HepG2 (cell line): Measurements from ENCODE around the gene LTB4R2. TPM values are rescaled to one million over a fixed set of nuclear protein-coding genes. Genes with fewer than 3 reads are reported as not detected.

Source experiments
- CBFB ChIP-seq: sonication (generic); formaldehyde crosslinking; IDR thresholded peaks from 2 replicates; pipeline ENCODE4 v1.4.0; 2020; ENCODE audit warnings: missing genetic modification reagents
- JDP2 ChIP-seq: sonication (generic); formaldehyde crosslinking; IDR thresholded peaks from 2 replicates; pipeline ENCODE4 v1.8.1; 2022; ENCODE audit warnings: missing genetic modification reagents, borderline replicate concordance
- NFE2L2 ChIP-seq: fragments of 150-350 bp; IDR thresholded peaks from 2 replicates; pipeline ENCODE4 v1.6.1; 2014; ENCODE audit warnings: low read length
- NFKBIZ ChIP-seq: IDR thresholded peaks from 2 replicates; pipeline ENCODE4 v1.6.1; 2018; ENCODE audit warnings: missing genetic modification reagents, missing compliant biosample characterization
- SP4 ChIP-seq: sonication (generic); formaldehyde crosslinking; IDR thresholded peaks from 2 replicates; pipeline ENCODE4 v1.8.1; 2023; ENCODE audit warnings: mild to moderate bottlenecking, missing genetic modification reagents
- TEAD3 ChIP-seq: optimal IDR thresholded peaks from 2 replicates; pipeline ENCODE3; 2016; ENCODE audit warnings: borderline replicate concordance
- ZNF383 ChIP-seq: sonication (generic); formaldehyde crosslinking; IDR thresholded peaks from 2 replicates; pipeline ENCODE4 v1.4.0; 2020; ENCODE audit warnings: missing genetic modification reagents, mild to moderate bottlenecking, borderline replicate concordance
- ZNF766 ChIP-seq: sonication (generic); formaldehyde crosslinking; IDR thresholded peaks from 2 replicates; pipeline ENCODE4 v1.5.0; 2020; ENCODE audit warnings: missing genetic modification reagents, borderline replicate concordance
- ZSCAN9 ChIP-seq: IDR thresholded peaks from 2 replicates; pipeline ENCODE4 v1.6.1; 2016; ENCODE audit warnings: borderline replicate concordance
- polyA plus RNA-seq, 8 experiments: library from polyadenylated mRNA; depleted of rRNA in 3 of 8; stranded (reverse) in 7 of 8; unstranded in 1 of 8; fragments of >200 nt; fragmentation: Illumina TruSeq in 4 of 8; extraction: Trizol in 4 of 8; gene quantifications; 2 replicates each; pipeline versions ENCODE4 v1.2.1 to v1.2.3, GENCODE V29; 2011 to 2016; ENCODE audit warnings: low read depth in 4 of 8, missing spikeins in 1 of 8, mixed read lengths in 1 of 8; ENCODE audit not compliant: insufficient read depth in 1 of 8
- total RNA-seq, 5 experiments: library from RNA; depleted of rRNA; stranded (reverse); fragments of >200 nt; fragmentation: Illumina TruSeq; extraction: Trizol; gene quantifications; 2 replicates each; pipeline ENCODE4 v1.2.3, GENCODE V29; 2016; ENCODE audit warnings: low read depth in 1 of 5
- TF ChIP-seq, protein P1 (sequence below): sonication (generic); formaldehyde crosslinking; IDR thresholded peaks from 2 replicates; pipeline ENCODE4 v1.4.0; 2020; ENCODE audit warnings: low read depth, mild to moderate bottlenecking, missing genetic modification reagents
- TF ChIP-seq, protein P2 (sequence below), 2 experiments: sonication (generic) in 1 of 2; formaldehyde crosslinking in 1 of 2; IDR thresholded peaks; 2 replicates each; pipeline versions ENCODE4 v1.5.1 to v1.6.1; 2011 to 2020; ENCODE audit warnings: borderline replicate concordance in 1 of 2, low read depth in 1 of 2, low read length in 1 of 2, mild to moderate bottlenecking in 1 of 2, missing genetic modification reagents in 1 of 2, moderate library complexity in 1 of 2
- TF ChIP-seq, protein P3 (sequence below): IDR thresholded peaks from 2 replicates; pipeline ENCODE4 v1.6.1; 2012; ENCODE audit warnings: low read length, improper control_type of control experiment
- TF ChIP-seq, protein P4 (sequence below): sonication (generic); formaldehyde crosslinking; IDR thresholded peaks from 2 replicates; pipeline ENCODE4 v1.5.0; 2020; ENCODE audit warnings: missing genetic modification reagents, mild to moderate bottlenecking, borderline replicate concordance
- TF ChIP-seq, protein P5 (sequence below): sonication (generic); formaldehyde crosslinking; IDR thresholded peaks from 2 replicates; pipeline ENCODE4 v1.5.0; 2020; ENCODE audit warnings: mild to moderate bottlenecking, missing genetic modification reagents

The LTB4R2 gene
- total and polyA plus RNA-seq, 2 of the 13 experiments (the other 11 are each of a cell fraction or from before 2014, with no cell fraction given), result 3.9 to 6.9 TPM

DNA sequence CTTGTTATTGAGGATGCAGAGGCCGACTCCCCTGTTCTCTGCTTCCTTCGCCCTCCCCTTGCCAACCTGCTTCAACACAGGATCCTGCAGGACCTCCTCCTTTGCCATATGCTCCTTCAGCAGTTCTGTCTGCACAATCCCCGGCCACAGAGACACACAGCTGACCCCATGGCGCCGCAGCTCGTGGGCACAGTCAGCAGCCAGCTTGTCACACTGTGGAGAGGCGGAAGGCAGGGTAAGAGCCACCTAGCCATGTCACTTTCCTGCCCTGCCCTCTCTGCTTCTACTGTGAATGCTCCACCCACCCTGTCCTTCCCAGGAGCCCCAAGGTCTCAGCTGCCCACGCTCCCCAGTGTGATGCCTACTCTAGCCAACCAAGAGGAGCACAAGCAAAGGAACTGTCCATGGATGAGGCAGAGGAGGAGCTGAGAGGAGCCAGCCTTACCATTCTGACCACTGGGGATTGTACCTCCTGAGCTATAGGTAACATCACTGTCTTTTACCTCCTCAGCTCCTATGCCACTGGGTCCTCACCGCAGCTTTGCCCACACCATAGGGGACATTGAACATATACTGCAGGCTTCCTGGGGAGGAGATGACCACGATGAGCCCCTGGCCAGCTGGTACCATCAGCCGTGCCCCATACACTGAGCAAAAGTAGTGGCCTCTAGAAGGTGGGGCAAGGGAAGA, 17.7 kb upstream of the LTB4R2 start (continued):
- TF ChIP-seq, protein P1, sequence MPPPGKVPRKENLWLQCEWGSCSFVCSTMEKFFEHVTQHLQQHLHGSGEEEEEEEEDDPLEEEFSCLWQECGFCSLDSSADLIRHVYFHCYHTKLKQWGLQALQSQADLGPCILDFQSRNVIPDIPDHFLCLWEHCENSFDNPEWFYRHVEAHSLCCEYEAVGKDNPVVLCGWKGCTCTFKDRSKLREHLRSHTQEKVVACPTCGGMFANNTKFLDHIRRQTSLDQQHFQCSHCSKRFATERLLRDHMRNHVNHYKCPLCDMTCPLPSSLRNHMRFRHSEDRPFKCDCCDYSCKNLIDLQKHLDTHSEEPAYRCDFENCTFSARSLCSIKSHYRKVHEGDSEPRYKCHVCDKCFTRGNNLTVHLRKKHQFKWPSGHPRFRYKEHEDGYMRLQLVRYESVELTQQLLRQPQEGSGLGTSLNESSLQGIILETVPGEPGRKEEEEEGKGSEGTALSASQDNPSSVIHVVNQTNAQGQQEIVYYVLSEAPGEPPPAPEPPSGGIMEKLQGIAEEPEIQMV (CRISPR knock-in tag), result no peak
- TF ChIP-seq ZSCAN9 (CRISPR knock-in tag), result no peak
- TF ChIP-seq NFE2L2, result no peak
- TF ChIP-seq, protein P2, sequence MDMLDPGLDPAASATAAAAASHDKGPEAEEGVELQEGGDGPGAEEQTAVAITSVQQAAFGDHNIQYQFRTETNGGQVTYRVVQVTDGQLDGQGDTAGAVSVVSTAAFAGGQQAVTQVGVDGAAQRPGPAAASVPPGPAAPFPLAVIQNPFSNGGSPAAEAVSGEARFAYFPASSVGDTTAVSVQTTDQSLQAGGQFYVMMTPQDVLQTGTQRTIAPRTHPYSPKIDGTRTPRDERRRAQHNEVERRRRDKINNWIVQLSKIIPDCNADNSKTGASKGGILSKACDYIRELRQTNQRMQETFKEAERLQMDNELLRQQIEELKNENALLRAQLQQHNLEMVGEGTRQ (IDR thresholded peaks at IDR 0.05; ENCODE audit: low read depth, low read length), result no peak
- TF ChIP-seq, protein P2 (CRISPR knock-in tag; IDR thresholded peaks at IDR 0.05; ENCODE audit: borderline replicate concordance), result no peak
- TF ChIP-seq JDP2, result no peak
- no peak for TF ChIP-seq ZNF766
- TF ChIP-seq, protein P3, sequence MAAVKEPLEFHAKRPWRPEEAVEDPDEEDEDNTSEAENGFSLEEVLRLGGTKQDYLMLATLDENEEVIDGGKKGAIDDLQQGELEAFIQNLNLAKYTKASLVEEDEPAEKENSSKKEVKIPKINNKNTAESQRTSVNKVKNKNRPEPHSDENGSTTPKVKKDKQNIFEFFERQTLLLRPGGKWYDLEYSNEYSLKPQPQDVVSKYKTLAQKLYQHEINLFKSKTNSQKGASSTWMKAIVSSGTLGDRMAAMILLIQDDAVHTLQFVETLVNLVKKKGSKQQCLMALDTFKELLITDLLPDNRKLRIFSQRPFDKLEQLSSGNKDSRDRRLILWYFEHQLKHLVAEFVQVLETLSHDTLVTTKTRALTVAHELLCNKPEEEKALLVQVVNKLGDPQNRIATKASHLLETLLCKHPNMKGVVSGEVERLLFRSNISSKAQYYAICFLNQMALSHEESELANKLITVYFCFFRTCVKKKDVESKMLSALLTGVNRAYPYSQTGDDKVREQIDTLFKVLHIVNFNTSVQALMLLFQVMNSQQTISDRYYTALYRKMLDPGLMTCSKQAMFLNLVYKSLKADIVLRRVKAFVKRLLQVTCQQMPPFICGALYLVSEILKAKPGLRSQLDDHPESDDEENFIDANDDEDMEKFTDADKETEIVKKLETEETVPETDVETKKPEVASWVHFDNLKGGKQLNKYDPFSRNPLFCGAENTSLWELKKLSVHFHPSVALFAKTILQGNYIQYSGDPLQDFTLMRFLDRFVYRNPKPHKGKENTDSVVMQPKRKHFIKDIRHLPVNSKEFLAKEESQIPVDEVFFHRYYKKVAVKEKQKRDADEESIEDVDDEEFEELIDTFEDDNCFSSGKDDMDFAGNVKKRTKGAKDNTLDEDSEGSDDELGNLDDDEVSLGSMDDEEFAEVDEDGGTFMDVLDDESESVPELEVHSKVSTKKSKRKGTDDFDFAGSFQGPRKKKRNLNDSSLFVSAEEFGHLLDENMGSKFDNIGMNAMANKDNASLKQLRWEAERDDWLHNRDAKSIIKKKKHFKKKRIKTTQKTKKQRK, result no peak
- no peak for TF ChIP-seq CBFB
- TF ChIP-seq ZNF383 (CRISPR knock-in tag), result 0 out of 2 replicates have a peak, but pooled peaks have one; percentile 65
- TF ChIP-seq TEAD3, result no peak
- TF ChIP-seq, protein P4, sequence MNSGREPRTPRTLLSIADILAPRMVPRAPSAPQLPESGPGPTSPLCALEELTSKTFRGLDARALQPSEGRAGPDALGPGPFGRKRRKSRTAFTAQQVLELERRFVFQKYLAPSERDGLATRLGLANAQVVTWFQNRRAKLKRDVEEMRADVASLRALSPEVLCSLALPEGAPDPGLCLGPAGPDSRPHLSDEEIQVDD (CRISPR knock-in tag), result 0 out of 2 replicates have a peak, but pooled peaks have one; percentile 22
- TF ChIP-seq, protein P5, sequence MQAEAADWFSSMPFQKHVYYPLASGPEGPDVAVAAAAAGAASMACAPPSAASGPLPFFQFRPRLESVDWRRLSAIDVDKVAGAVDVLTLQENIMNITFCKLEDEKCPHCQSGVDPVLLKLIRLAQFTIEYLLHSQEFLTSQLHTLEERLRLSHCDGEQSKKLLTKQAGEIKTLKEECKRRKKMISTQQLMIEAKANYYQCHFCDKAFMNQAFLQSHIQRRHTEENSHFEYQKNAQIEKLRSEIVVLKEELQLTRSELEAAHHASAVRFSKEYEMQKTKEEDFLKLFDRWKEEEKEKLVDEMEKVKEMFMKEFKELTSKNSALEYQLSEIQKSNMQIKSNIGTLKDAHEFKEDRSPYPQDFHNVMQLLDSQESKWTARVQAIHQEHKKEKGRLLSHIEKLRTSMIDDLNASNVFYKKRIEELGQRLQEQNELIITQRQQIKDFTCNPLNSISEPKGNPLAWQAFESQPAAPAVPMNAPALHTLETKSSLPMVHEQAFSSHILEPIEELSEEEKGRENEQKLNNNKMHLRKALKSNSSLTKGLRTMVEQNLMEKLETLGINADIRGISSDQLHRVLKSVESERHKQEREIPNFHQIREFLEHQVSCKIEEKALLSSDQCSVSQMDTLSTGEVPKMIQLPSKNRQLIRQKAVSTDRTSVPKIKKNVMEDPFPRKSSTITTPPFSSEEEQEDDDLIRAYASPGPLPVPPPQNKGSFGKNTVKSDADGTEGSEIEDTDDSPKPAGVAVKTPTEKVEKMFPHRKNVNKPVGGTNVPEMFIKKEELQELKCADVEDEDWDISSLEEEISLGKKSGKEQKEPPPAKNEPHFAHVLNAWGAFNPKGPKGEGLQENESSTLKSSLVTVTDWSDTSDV (CRISPR knock-in tag), result peak; percentile 64; the same call in 1 of the 2 replicates
- no peak for TF ChIP-seq SP4 (CRISPR knock-in tag)
- no peak for TF ChIP-seq NFKBIZ (CRISPR knock-in tag)
